ENCODE measurements around the gene STK33.

Gene STK33

GRCh38 chr11:8564526-8564925 is 29.5 kb downstream of the STK33 start:
- DNase-seq (ENCODE audit: low read depth, low spot score) = no peak
- TF ChIP-seq, protein P1, sequence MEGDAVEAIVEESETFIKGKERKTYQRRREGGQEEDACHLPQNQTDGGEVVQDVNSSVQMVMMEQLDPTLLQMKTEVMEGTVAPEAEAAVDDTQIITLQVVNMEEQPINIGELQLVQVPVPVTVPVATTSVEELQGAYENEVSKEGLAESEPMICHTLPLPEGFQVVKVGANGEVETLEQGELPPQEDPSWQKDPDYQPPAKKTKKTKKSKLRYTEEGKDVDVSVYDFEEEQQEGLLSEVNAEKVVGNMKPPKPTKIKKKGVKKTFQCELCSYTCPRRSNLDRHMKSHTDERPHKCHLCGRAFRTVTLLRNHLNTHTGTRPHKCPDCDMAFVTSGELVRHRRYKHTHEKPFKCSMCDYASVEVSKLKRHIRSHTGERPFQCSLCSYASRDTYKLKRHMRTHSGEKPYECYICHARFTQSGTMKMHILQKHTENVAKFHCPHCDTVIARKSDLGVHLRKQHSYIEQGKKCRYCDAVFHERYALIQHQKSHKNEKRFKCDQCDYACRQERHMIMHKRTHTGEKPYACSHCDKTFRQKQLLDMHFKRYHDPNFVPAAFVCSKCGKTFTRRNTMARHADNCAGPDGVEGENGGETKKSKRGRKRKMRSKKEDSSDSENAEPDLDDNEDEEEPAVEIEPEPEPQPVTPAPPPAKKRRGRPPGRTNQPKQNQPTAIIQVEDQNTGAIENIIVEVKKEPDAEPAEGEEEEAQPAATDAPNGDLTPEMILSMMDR (IDR thresholded peaks at IDR 0.05; ENCODE audit: low read depth, low read length) = peak; percentile 5
- no peak overlapping the region for H3K4me3 ChIP-seq (ENCODE audit: low read depth, low read length)
- in situ Hi-C loops (cut with HindIII; ENCODE audit: low sequenced_read_pairs) = no loop called here

GRCh38 chr11:8561461-8561860 is 32.6 kb downstream of the STK33 start:
- no peak for DNase-seq (ENCODE audit: low read depth, low spot score)
- in situ Hi-C loops (cut with HindIII; ENCODE audit: low sequenced_read_pairs) = no loop called here
- H3K4me3 ChIP-seq (ENCODE audit: low read depth, low read length) = no peak overlapping the region
- TF ChIP-seq, protein P1 (IDR thresholded peaks at IDR 0.05; ENCODE audit: low read depth, low read length) = no peak

DNA sequence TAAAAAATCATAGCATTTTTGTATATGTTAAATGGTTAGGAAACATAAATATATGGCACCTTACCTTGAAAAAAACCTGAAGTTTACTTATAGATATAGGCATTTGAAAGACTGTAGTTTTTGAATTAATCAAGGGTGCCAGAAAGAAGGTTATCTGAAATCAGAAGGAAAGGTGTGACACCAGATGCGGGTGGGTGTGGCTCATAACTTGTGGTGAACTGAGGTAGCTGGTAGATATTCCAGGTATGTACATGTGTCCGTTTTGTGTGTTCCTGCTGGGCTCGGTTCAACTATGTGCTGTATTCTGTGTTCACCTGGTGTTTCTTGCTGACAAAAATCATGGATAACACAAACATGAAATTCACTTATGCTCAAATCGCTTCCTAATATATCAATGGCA is 35.6 kb downstream of the STK33 start:
- TF ChIP-seq, protein P1 (IDR thresholded peaks at IDR 0.05; ENCODE audit: low read depth, low read length) = no peak
- in situ Hi-C loops (cut with HindIII; ENCODE audit: low sequenced_read_pairs) = no loop called here
- DNase-seq (ENCODE audit: low read depth, low spot score) = no peak
- no peak overlapping the region for H3K4me3 ChIP-seq (ENCODE audit: low read depth, low read length)

GRCh38 chr11:8545698-8546366 is 48.2 kb downstream of the STK33 start:
- no peak overlapping the region for H3K4me3 ChIP-seq (ENCODE audit: low read depth, low read length)
- TF ChIP-seq, protein P1 (IDR thresholded peaks at IDR 0.05; ENCODE audit: low read depth, low read length) = no peak
- in situ Hi-C loops (cut with HindIII; ENCODE audit: low sequenced_read_pairs) = no loop called here
- no peak for DNase-seq (ENCODE audit: low read depth, low spot score)

DNA sequence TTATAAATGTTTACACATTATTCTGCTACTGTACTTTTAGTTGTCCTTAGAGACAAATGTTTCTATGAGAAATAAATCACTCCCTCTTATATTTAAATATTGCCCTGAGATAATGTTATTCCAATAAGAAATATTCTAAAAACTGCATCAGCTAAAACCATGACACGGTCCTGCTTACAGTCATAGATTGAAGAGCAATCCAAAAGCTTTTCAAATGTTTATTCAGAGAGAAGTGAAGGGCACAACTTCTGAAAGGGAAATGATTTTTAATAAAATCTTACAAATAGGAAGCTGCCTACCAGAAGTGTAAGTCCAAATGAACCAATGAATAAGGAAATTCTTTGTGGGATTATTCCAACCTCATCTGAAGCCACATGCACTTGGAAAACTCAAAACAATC is 49.2 kb downstream of the STK33 start:
- in situ Hi-C loops (cut with HindIII; ENCODE audit: low sequenced_read_pairs) = no loop called here
- DNase-seq (ENCODE audit: low read depth, low spot score) = no peak
- no peak overlapping the region for H3K4me3 ChIP-seq (ENCODE audit: low read depth, low read length)
- TF ChIP-seq, protein P1 (IDR thresholded peaks at IDR 0.05; ENCODE audit: low read depth, low read length) = no peak

- no peak overlapping the region for H3K4me3 ChIP-seq (ENCODE audit: low read depth, low read length)
- TF ChIP-seq, protein P1 (IDR thresholded peaks at IDR 0.05; ENCODE audit: low read depth, low read length) = no peak
- in situ Hi-C loops (cut with HindIII; ENCODE audit: low sequenced_read_pairs) = no loop called here
Measured at GRCh38 chr11:8543278-8543677, 50.8 kb downstream of the STK33 start.

More at GRCh38 chr11:8543278-8543677, 50.8 kb downstream of the STK33 start:
- DNase-seq (ENCODE audit: low read depth, low spot score) = no peak

All from astrocyte of the spinal cord (primary cell).